Right lobe of liver (tissue), 6 donors: ENCODE results near the gene CLCN3. TPM values are rescaled to one million over a fixed set of nuclear protein-coding genes. Genes with fewer than 3 reads are reported as not detected.

ENCODE experiments used
- ATAC-seq, 4 donors: fragments of 200-7000 bp; cut with Tn5 transposase; one replicate each; pipeline ENCODE4 v1.9.1; 2020; ENCODE audit warnings: mild to moderate bottlenecking in 4 of 4, moderate library complexity in 4 of 4
- DNase-seq, 3 donors: peaks; one replicate each; pipeline ENCODE4 v3.0.0-alpha.2; 2020
- H3K27ac ChIP-seq, 3 donors: fragments of 200-600 bp; one replicate each; pipeline ENCODE4 v1.8.0; 2022
- H3K27me3 ChIP-seq, 2 donors: fragments of 200-600 bp; one replicate each; pipeline ENCODE4 v1.8.0; 2022
- H3K36me3 ChIP-seq, 4 donors: fragments of 200-600 bp; sonication (generic) in 1 of 4; one replicate each; pipeline versions ENCODE4 v1.5.1 to v1.8.0; 2017 to 2022; ENCODE audit warnings: control low read depth in 1 of 4
- H3K4me1 ChIP-seq, 4 donors: fragments of 200-600 bp; sonication (generic) in 1 of 4; one replicate each; pipeline versions ENCODE4 v1.5.1 to v1.8.0; 2017 to 2022; ENCODE audit warnings: control low read depth in 1 of 4
- H3K4me3 ChIP-seq, 3 donors: fragments of 200-600 bp; one replicate each; pipeline ENCODE4 v1.8.0; 2022
- H3K9me3 ChIP-seq, 4 donors: fragments of 200-600 bp; sonication (generic) in 1 of 4; one replicate each; pipeline versions ENCODE4 v1.5.1 to v1.8.0; 2017 to 2022; ENCODE audit warnings: control low read depth in 1 of 4
- CTCF ChIP-seq, 4 donors: fragments of 200-600 bp in 3 of 4; fragments of 450-650 bp in 1 of 4; IDR thresholded peaks; one replicate each; pipeline versions ENCODE4 v1.5.1 to v1.8.0; 2016 to 2022; ENCODE audit warnings: antibody characterized with exemption in 4 of 4, mild to moderate bottlenecking in 2 of 4
- POLR2A ChIP-seq: fragments of 450-650 bp; IDR thresholded peaks from one replicate; pipeline ENCODE4 v1.6.1; 2017; ENCODE audit warnings: antibody characterized with exemption, mild to moderate bottlenecking
- whole genome bisulfite sequencing: methylation state at CpG from one replicate; pipeline ENCODE4 v1.1.6; 2018; ENCODE audit warnings: low coverage, low lambda C conversion rate; ENCODE audit not compliant: insufficient coverage; ENCODE audit errors: missing lambda C conversion rate; 5-methylcytosine and 5-hydroxymethylcytosine counted together
- intact Hi-C, 2 donors: fragments of 100-400 bp; cut with DNase I; formaldehyde crosslinking; loops; one replicate each; pipeline versions ENCODE4 v1.11.2 to v1.14.1; 2022
- total RNA-seq, 6 experiments: library from RNA; depleted of rRNA in 2 of 6; stranded (reverse); fragments of >200 nt in 2 of 6; fragmentation: NEBNext Ultra II Directional in 3 of 6; extraction: Animal tissue kit (Norgen Biotek cat#: 25700) in 3 of 6; gene quantifications; one replicate each; pipeline versions ENCODE4 v1.1.0 to v1.2.4, GENCODE V29; 2016 to 2023
- donor health status: DM: no; HTN: yes; CAD: no.
- donor health status: DM: no; HTN: no; CAD: no.
- donor health status: DM: no; HTN: no; CAD: no.
- donor health status: DM: no; HTN: yes; CAD: no.
- donor health status: DM: no; HTN: yes; CAD: no.

CLCN3 gene
- total RNA-seq, 6 experiments from 2014 or later: 17.0 to 29.4 (median 19.6) TPM

- Histone ChIP-seq H3K27me3 (no peaks in the 10 kb centered on the region), H3K4me3 (no peak overlapping the region), H3K27ac (no peak overlapping the region), H3K9me3 (no peaks in the 10 kb centered on the region), H3K4me1 (peaks cover 0 to 44% (median 13%) of the 10 kb centered on the region in 4 donors), H3K36me3 (no peaks in the 10 kb centered on the region)
- ATAC-seq: no peak
- TF ChIP-seq CTCF (IDR thresholded peaks at IDR 0.05) (no peak), POLR2A (no peak)
- intact Hi-C loops: no loop called here
- DNase-seq: no peak
Observed at GRCh38 chr4:169652535-169652934, 32.2 kb downstream of the CLCN3 start.

- intact Hi-C loops: no loop called here
- ATAC-seq (no peak), DNase-seq (no peak)
- TF ChIP-seq POLR2A (no peak), CTCF (IDR thresholded peaks at IDR 0.05) (no peak)
- no peak overlapping the region for H3K4me3 ChIP-seq
- H3K27me3 ChIP-seq: no peaks in the 10 kb centered on the region
- H3K9me3 ChIP-seq: no peaks in the 10 kb centered on the region
- H3K36me3 ChIP-seq: no peaks in the 10 kb centered on the region
- peaks cover 0 to 44% (median 9%) of the 10 kb centered on the region in 4 donors for H3K4me1 ChIP-seq
- WGBS: 84% methylated on average over 6 of the region's 6 CpGs
- H3K27ac ChIP-seq: no peak overlapping the region
Observed at GRCh38 chr4:169655401-169655800, 35.0 kb downstream of the CLCN3 start.

- Histone ChIP-seq H3K4me1 (peaks cover 0 to 25% (median 2%) of the 10 kb centered on the region in 4 donors), H3K27me3 (no peaks in the 10 kb centered on the region), H3K9me3 (no peaks in the 10 kb centered on the region), H3K27ac (no peak overlapping the region), H3K36me3 (no peaks in the 10 kb centered on the region), H3K4me3 (no peak overlapping the region)
- intact Hi-C loops: no loop called here
- WGBS: 48% methylated on average over 3 of the region's 3 CpGs
- TF ChIP-seq POLR2A (no peak), CTCF (IDR thresholded peaks at IDR 0.05) (no peak)
- DNase-seq (no peak), ATAC-seq (peak in 2 of 4 donors; percentile 12 to 24)
Observed at GRCh38 chr4:169657470-169658107, 37.2 kb downstream of the CLCN3 start.

GRCh38 chr4:169658196-169658595, 37.8 kb downstream of the CLCN3 start:
- ATAC-seq (no peak), DNase-seq (no peak)
- H3K4me3 ChIP-seq: no peak overlapping the region
- WGBS: 80% methylated on average over 2 of the region's 2 CpGs
- H3K36me3 ChIP-seq: no peaks in the 10 kb centered on the region
- H3K9me3 ChIP-seq: no peaks in the 10 kb centered on the region
- no peaks in the 10 kb centered on the region for H3K27me3 ChIP-seq
- intact Hi-C loops: no loop called here
- TF ChIP-seq CTCF (IDR thresholded peaks at IDR 0.05): no peak
- TF ChIP-seq POLR2A: no peak
- peaks cover 0 to 24% (median 2%) of the 10 kb centered on the region in 4 donors for H3K4me1 ChIP-seq
- H3K27ac ChIP-seq: peak overlapping the region in 1 of 3 donors; percentile 84
